GM19193 (cell line): ENCODE results near the gene SNRNP35.

Experiments
- POLR2A ChIP-seq: IDR thresholded peaks from 4 replicates; pipeline ENCODE4 v1.6.1; 2011; ENCODE audit not compliant: insufficient read depth, insufficient read length; ENCODE audit errors: extremely low read depth

The SNRNP35 gene

DNA sequence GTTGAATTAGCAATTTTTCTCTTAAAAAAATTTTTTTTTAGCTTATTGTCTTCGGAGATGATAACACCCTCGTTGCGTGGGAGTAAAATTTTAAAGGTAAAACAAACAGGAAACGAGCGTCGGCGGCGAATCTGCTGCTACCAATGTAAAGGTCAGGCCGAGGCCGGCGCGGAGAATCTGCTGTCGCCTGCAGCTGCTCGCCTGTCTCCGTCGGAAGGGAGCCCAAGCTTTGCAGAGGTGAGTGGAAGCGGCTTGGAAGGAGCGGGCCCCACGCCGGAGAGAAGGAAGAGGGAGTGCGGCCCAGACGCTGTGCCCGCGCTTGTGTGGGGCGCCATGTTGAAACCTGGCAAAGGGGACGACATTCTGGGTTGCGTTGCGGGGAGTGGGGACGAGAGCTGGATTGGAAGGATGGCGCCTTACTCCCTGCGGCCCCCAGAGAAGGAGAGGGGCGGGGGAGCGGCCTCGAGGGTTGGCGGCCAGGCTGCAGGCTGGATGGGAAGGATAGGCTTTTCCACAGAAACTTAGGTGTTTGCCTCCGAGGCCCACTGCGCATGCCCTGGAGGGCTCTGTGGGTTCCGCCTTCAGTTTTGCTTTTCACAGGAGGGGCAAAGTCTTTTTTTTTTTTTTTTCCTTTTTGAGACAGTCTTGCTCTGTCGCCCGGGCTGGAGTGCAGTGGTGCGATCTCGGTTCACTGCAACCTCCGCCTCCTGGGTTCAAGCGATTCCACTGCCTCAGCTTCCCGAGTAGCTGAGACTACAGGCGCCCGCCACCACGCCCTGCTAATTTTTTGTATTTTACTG lies at the start of gene SNRNP35:
SNRNP35 (plus strand) TSS at position 160 of the 800 bp plus-strand sequence. CDS start 7,402 bp downstream, outside the sequence.
- peak; percentile 85 for TF ChIP-seq POLR2A

GRCh38 chr12:123410041-123410412 lies 47.9 kb upstream of the SNRNP35 start:
- TF ChIP-seq POLR2A, result no peak

GRCh38 chr12:123421314-123421713 lies 36.6 kb upstream of the SNRNP35 start:
- TF ChIP-seq POLR2A, result no peak

GRCh38 chr12:123427036-123427769 lies 30.7 kb upstream of the SNRNP35 start:
- TF ChIP-seq POLR2A, result peak; percentile 54

DNA sequence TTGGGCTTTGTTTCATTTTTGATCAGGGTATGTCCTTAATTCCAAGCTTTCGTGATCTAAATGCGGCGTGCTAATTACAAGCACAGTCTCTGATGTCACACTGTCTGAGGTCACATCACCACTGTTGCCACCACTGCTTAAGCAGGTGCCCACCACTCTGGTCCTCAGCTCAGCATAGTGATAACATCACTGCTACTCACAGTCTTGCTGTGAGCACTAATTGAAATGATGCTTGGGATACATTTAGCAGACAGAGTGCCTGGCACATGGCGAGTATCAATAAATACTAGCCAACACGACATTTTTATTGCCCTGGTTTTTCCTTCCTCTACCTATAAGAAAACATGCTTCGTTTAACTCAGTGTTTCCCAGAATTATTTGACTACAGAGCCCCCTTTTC lies 29.3 kb upstream of the SNRNP35 start:
- no peak for TF ChIP-seq POLR2A

DNA sequence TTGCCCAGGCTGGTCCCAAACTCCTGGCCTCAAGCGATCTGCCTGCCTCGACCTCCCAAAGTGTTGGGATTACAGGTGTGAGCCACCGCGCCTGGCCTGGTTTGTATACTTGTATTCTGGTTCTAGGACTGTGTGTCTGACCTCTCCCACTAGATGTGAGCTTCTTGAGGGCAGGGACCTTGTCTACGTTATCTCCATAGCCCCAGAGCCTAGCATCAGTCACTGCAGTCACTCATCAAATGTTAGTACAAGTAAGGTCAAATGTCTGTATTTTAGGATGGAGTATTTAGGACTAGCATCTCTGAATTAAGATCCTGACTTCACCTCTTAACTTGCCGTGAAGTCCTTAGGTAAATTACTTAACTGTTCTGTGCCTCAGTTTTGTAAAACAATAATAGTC lies 24.3 kb upstream of the SNRNP35 start:
- TF ChIP-seq POLR2A, result no peak

- TF ChIP-seq POLR2A, result no peak
Measured at GRCh38 chr12:123435636-123436016, 22.3 kb upstream of the SNRNP35 start.

- TF ChIP-seq POLR2A, result peak; percentile 75
Measured at GRCh38 chr12:123436017-123436964, 21.6 kb upstream of the SNRNP35 start, which contains the start of gene RILPL2. TSS of gene RILPL2 (minus strand) at chr12:123436684. CDS start at chr12:123436420, 264 bp downstream.

DNA sequence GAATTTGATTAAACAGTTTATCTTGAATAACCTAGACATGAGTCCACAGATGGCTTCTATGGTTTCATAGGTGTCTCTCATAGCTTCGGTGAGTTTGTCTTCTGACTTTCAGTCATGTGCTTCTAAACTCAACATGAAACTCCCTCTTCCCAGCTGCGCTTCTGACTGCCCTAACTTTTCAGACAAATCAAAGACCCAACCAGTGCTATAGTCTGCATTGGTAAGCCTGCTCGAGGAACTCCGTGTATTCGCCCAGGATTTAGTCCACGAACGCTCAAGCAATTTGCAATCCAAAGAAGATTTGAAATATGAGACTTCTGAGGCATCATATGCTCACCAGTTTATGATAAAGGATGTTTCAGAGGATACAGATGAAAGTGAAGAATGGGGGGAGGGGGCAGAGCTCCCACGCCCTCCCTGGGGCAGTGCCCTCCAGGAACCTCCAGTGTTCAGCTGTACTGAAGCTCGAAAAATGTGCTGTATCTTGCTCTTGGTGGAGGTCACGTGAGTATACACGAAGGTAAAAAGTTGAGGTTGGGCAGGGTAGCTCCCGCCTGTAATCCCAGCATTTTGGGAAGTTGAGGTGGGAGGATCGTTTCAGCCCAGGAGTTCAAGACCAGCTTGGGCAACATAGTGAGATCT lies 16.3 kb upstream of the SNRNP35 start:
- no peak for TF ChIP-seq POLR2A

DNA sequence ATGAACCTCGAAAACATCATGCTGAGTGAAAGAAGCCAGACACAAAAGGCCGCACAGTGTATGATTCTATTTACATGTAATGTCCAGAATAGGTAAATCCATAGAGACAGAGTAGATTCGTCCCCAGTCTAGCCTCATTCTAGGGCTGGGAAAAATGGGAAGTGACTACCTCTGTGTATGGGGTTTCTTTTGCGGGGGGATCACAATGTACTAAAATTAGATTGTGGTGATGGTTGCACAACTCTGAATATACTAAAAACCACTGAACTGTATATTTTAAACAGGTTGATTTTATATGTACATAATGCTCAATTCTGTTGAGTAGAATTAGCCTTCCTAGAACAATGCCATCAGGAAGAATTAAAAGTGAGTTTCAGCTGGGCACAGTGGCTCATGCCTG lies 15.2 kb upstream of the SNRNP35 start:
- TF ChIP-seq POLR2A, result no peak

GRCh38 chr12:123444092-123445026 lies 13.6 kb upstream of the SNRNP35 start:
- no peak for TF ChIP-seq POLR2A

GRCh38 chr12:123445388-123446332 lies 12.3 kb upstream of the SNRNP35 start:
- peak; percentile 48 for TF ChIP-seq POLR2A
